RWPE1 (cell line): ENCODE measurements around the gene TRAPPC1.
A peak's percentile ranks its signal among the peaks of the same experiment; 100 is the strongest.

Experiments
- CTCF ChIA-PET: fragments of 350-600 bp; sonication (Branson Sonifier 250); formaldehyde crosslinking; extraction: SDS; loops from one replicate; lab custom pipeline; 2021; lab: Yijun Ruan, JAX
- POLR2A ChIA-PET: fragments of 400-600 bp; formaldehyde crosslinking; extraction: SDS; loops from one replicate; lab custom pipeline; 2020; ENCODE audit warnings: antibody characterized with exemption; ENCODE audit not compliant: low non-redundant PET; lab: Yijun Ruan, JAX
- DNase-seq: peaks from one replicate; pipeline ENCODE4 v3.0.0; 2012; ENCODE audit warnings: low spot score
- H3K27ac ChIP-seq: fragments of 450-650 bp; 2 replicates; pipeline ENCODE4 v1.5.1; 2017
- CTCF ChIP-seq: fragments of 450-650 bp; conservative IDR thresholded peaks from 2 replicates; pipeline ENCODE4 v1.5.1; 2017; ENCODE audit warnings: low read depth, mild to moderate bottlenecking

TRAPPC1 gene

GRCh38 chr17:7897773-7898172 lies 34.0 kb downstream of the TRAPPC1 start:
- H3K27ac ChIP-seq: no peak overlapping the region
- TF ChIP-seq CTCF: peak; percentile 44
- DNase-seq: peak; percentile 34
- POLR2A ChIA-PET: no interaction called here
- CTCF ChIA-PET: interaction anchor here (0.5 to 1.5 kb wide), 8 partner anchors 11 to 376 kb away, joined by 3 to 6 read pairs (median 4); partner anchors contain the start of genes CNTROB and TRAPPC1

GRCh38 chr17:7897090-7897489 lies 34.7 kb downstream of the TRAPPC1 start:
- CTCF ChIA-PET: interaction anchor here (0.6 to 1.3 kb wide), 4 partner anchors 38 to 375 kb away, joined by 3 to 4 read pairs (median 4); no protein-coding TSS in a partner anchor
- POLR2A ChIA-PET: no interaction called here
- no peak for TF ChIP-seq CTCF
- no peak for DNase-seq
- peak overlapping the region; percentile 7; the same call in 1 of the 2 replicates for H3K27ac ChIP-seq

- DNase-seq: no peak
- no peak for TF ChIP-seq CTCF
- ChIA-PET CTCF (interaction anchor here (0.6 kb wide), 1 partner anchor 32 kb away, joined by 3 read pairs; no protein-coding TSS in a partner anchor), POLR2A (no interaction called here)
- no peak overlapping the region for H3K27ac ChIP-seq
Measured at GRCh38 chr17:7894866-7895265, 36.9 kb downstream of the TRAPPC1 start.

- ChIA-PET CTCF (no interaction called here), POLR2A (no interaction called here)
- no peak for DNase-seq
- no peak overlapping the region for H3K27ac ChIP-seq
- no peak for TF ChIP-seq CTCF
Measured at GRCh38 chr17:7894226-7894625, 37.5 kb downstream of the TRAPPC1 start.

GRCh38 chr17:7893187-7893880 lies 38.4 kb downstream of the TRAPPC1 start:
- ChIA-PET CTCF (interaction anchor here (0.6 kb wide), 1 partner anchor 96 kb away, joined by 3 read pairs; no protein-coding TSS in a partner anchor), POLR2A (no interaction called here)
- H3K27ac ChIP-seq: no peak overlapping the region
- TF ChIP-seq CTCF: no peak
- no peak for DNase-seq

GRCh38 chr17:7889166-7889955 lies 42.4 kb downstream of the TRAPPC1 start:
- DNase-seq: peak; percentile 82
- TF ChIP-seq CTCF: peak; percentile 30; the same call in 1 of the 2 replicates
- POLR2A ChIA-PET: no interaction called here
- CTCF ChIA-PET: interaction anchor here (0.6 to 1.2 kb wide), 5 partner anchors 22 to 159 kb away, joined by 3 to 4 read pairs (median 3); no protein-coding TSS in a partner anchor
- peak overlapping the region; percentile 98 for H3K27ac ChIP-seq
